GM21528 (cell line): ENCODE results near the gene IFT80.
"Not testable (repeated sequence)": the region's sequence is repeated elsewhere in the genome, so short reads cannot be mapped to it uniquely, and the experiment has no call there.

Experiments
- ATAC-seq: cut with Tn5 transposase; IDR thresholded peaks from one replicate; pipeline ENCODE4 v1.9.1; 2021; ENCODE audit warnings: mild to moderate bottlenecking, moderate library complexity; ENCODE audit not compliant: unreplicated experiment, low FRiP score

Gene IFT80

GRCh38 chr3:160369784-160370183 lies 29.2 kb downstream of the IFT80 start:
- no peak for ATAC-seq

- no peak for ATAC-seq
Observed at GRCh38 chr3:160368804-160369203, 30.2 kb downstream of the IFT80 start.

GRCh38 chr3:160365869-160366522 lies 33.0 kb downstream of the IFT80 start:
- ATAC-seq, result no peak

GRCh38 chr3:160362896-160363295 lies 36.1 kb downstream of the IFT80 start:
- ATAC-seq, result not testable (repeated sequence)

- ATAC-seq, result no peak
Observed at GRCh38 chr3:160355826-160356225, 43.2 kb downstream of the IFT80 start.

- no peak for ATAC-seq
Observed at GRCh38 chr3:160346511-160346910, 52.5 kb downstream of the IFT80 start.

- ATAC-seq, result no peak
Observed at GRCh38 chr3:160343132-160343531, 55.9 kb downstream of the IFT80 start.

- no peak for ATAC-seq
Observed at GRCh38 chr3:160340351-160340750, 58.7 kb downstream of the IFT80 start.

GRCh38 chr3:160331127-160331937 lies 67.7 kb downstream of the IFT80 start:
- ATAC-seq, result no peak

GRCh38 chr3:160330690-160331089 lies 68.3 kb downstream of the IFT80 start:
- ATAC-seq, result no peak

- no peak for ATAC-seq
Observed at GRCh38 chr3:160330109-160330508, 68.9 kb downstream of the IFT80 start.

GRCh38 chr3:160326286-160326685 lies 72.7 kb downstream of the IFT80 start:
- not testable (repeated sequence) for ATAC-seq

- not testable (repeated sequence) for ATAC-seq
Observed at GRCh38 chr3:160321821-160322220, 77.2 kb downstream of the IFT80 start.

- ATAC-seq, result no peak
Observed at GRCh38 chr3:160319322-160319721, 79.7 kb downstream of the IFT80 start.

- no peak for ATAC-seq
Observed at GRCh38 chr3:160314995-160315394, 84.0 kb downstream of the IFT80 start.

- ATAC-seq, result no peak
Observed at GRCh38 chr3:160312014-160312624, 86.9 kb downstream of the IFT80 start.

GRCh38 chr3:160302806-160303205 lies 96.2 kb downstream of the IFT80 start:
- no peak for ATAC-seq

- ATAC-seq, result no peak
Observed at GRCh38 chr3:160296591-160296990, 102.4 kb downstream of the IFT80 start.

- no peak for ATAC-seq
Observed at GRCh38 chr3:160291909-160292299, 107.1 kb downstream of the IFT80 start.

GRCh38 chr3:160291290-160291908 lies 107.6 kb downstream of the IFT80 start:
- ATAC-seq, result no peak

- no peak for ATAC-seq
Observed at GRCh38 chr3:160287666-160288065, 111.4 kb downstream of the IFT80 start.
